WERI-Rb-1 (cell line): ENCODE results near the gene CCDC69.

ENCODE experiments used
- DNase-seq: peaks from one replicate; pipeline ENCODE4 v3.0.0-alpha.2; 2020
- H3K27ac ChIP-seq: fragments of 250-450 bp; sonication (Bioruptor Pico); 2 replicates; pipeline ENCODE4 v1.5.1; 2020; ENCODE audit warnings: mild to moderate bottlenecking, moderate library complexity
- H3K27me3 ChIP-seq: fragments of 250-450 bp; sonication (Bioruptor Pico); 2 replicates; pipeline ENCODE4 v1.5.1; 2021; ENCODE audit warnings: mild to moderate bottlenecking, low read depth, moderate library complexity; ENCODE audit not compliant: insufficient read depth, severe bottlenecking
- H3K36me3 ChIP-seq: fragments of 250-450 bp; sonication (Bioruptor Pico); 2 replicates; pipeline ENCODE4 v1.5.1; 2020; ENCODE audit warnings: mild to moderate bottlenecking, moderate library complexity
- H3K4me3 ChIP-seq: 2 replicates; pipeline ENCODE4 v1.5.1; 2011; ENCODE audit warnings: low read depth, mild to moderate bottlenecking, control low read depth, low read length
- H3K9me3 ChIP-seq: fragments of 250-450 bp; sonication (Bioruptor Pico); 2 replicates; pipeline ENCODE4 v1.5.1; 2021; ENCODE audit warnings: mild to moderate bottlenecking, moderate library complexity; ENCODE audit not compliant: severe bottlenecking
- TF ChIP-seq, protein P1 (sequence below): IDR thresholded peaks from 2 replicates; pipeline ENCODE4 v1.5.1; 2011; ENCODE audit warnings: low read depth, mild to moderate bottlenecking, control low read depth, inconsistent platforms, low read length

The CCDC69 gene

DNA sequence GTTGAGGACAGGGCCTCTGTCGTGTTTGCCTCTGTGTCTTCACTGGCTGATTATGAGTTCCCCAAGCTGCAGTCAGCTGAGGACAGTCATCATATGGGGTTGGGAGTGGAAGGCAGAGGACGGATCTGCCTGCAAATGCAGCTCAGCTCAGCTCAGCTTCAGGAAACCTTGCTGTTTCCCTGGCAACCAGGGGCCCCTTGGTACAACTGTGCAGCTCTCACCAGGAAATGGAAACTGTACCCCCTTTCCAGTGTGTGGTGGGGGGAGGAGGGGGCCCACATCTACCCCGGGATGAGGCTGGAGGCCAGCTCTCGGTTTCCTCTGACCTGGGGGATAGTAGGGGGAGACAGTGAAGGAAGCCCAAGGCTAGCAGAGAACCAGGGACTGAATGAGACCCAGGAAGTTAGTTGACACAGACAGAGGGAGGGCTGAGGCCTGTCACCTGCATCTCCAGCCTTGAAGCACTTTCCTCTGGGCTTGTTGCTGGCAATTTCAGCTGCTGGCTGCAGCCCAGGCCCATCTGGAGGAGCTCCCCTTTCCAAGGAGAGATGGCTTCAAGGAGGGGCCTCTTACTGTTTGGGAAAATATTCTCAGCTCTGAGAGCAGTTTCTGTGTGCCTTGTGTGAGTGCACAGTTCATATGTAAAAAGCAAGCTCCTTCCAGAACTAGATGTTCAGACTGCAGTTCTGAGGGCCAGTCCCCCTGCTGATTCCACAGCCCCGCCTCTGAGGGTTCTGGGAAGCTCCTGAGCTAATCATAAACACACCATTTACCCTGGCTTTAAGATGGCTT is 73.2 kb downstream of the CCDC69 start:
- peak overlapping the region; percentile 52 for H3K27ac ChIP-seq
- H3K4me3 ChIP-seq = no peak overlapping the region
- H3K36me3 ChIP-seq = no peaks in the 10 kb centered on the region; the same call in 1 of the 2 replicates
- H3K27me3 ChIP-seq = no peaks in the 10 kb centered on the region
- TF ChIP-seq, protein P1, sequence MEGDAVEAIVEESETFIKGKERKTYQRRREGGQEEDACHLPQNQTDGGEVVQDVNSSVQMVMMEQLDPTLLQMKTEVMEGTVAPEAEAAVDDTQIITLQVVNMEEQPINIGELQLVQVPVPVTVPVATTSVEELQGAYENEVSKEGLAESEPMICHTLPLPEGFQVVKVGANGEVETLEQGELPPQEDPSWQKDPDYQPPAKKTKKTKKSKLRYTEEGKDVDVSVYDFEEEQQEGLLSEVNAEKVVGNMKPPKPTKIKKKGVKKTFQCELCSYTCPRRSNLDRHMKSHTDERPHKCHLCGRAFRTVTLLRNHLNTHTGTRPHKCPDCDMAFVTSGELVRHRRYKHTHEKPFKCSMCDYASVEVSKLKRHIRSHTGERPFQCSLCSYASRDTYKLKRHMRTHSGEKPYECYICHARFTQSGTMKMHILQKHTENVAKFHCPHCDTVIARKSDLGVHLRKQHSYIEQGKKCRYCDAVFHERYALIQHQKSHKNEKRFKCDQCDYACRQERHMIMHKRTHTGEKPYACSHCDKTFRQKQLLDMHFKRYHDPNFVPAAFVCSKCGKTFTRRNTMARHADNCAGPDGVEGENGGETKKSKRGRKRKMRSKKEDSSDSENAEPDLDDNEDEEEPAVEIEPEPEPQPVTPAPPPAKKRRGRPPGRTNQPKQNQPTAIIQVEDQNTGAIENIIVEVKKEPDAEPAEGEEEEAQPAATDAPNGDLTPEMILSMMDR = no peak
- DNase-seq = peak; percentile 60
- H3K9me3 ChIP-seq = no peaks in the 10 kb centered on the region

DNA sequence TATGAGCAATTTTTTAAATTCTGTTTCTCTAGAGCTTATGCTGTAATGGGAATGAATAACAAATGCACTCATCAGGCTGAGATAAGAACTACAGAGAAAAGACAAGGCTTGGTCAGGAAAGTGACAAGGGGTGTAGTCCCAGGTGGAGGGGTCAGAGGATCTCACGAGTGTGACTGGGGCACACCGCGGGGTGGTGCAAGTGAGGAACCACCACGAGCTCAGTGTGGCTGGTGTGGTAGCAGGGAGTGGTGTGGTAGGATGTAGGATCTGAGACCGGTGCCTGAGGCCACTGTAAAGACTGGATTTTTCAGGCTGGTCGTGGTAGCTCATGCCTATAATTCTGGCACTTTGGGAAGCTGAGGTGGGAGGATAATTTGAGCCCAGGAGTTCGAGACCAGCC is 75.3 kb downstream of the CCDC69 start:
- DNase-seq = no peak
- TF ChIP-seq, protein P1 = no peak
- Histone ChIP-seq H3K4me3 (no peak overlapping the region), H3K27me3 (no peaks in the 10 kb centered on the region), H3K9me3 (no peaks in the 10 kb centered on the region), H3K36me3 (no peaks in the 10 kb centered on the region; the same call in 1 of the 2 replicates), H3K27ac (no peak overlapping the region)

DNA sequence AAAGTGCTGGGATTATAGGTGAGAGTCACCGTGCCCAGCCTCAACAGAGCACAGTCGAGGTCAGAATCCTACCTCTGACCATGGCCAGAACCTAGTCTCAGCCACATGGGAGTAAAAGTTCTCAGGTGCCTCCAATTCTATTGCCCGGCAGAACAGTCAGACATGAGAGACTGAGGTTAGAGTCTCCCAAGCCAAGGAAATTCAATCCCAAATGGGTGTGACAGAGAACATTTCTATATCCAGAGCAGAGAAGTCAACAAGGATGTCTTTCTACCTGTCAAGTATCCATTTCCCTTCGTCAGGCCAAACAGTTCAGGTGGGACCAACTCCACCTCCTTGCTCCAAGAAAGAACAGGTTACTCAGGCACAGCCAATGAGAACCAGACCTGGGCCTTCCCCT is 76.9 kb downstream of the CCDC69 start:
- Histone ChIP-seq H3K27ac (no peak overlapping the region), H3K36me3 (no peaks in the 10 kb centered on the region; the same call in 1 of the 2 replicates), H3K4me3 (no peak overlapping the region), H3K9me3 (no peaks in the 10 kb centered on the region), H3K27me3 (no peaks in the 10 kb centered on the region)
- DNase-seq = no peak
- TF ChIP-seq, protein P1 = no peak

DNA sequence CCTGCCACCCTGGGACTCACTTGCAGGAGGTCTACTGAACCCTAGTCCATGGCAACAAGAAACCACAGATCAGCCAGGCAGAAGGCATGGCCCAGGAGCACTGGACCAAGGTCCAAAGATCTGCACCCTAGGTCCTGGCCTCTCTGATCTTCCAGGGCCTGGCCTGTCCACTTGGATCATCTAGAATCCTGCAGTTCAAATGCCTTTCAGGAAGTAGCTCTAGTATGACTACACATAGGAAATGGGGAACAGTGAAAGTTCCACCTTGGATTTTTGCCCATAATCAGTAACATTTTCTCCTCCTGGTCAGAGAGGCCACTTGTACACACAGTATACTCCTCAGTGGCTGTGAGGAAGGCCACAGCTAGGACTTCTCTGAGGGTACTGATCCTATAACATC is 77.8 kb downstream of the CCDC69 start:
- Histone ChIP-seq H3K9me3 (no peaks in the 10 kb centered on the region), H3K4me3 (no peak overlapping the region), H3K27ac (no peak overlapping the region), H3K36me3 (no peaks in the 10 kb centered on the region; the same call in 1 of the 2 replicates), H3K27me3 (no peaks in the 10 kb centered on the region)
- no peak for DNase-seq
- TF ChIP-seq, protein P1 = no peak

DNA sequence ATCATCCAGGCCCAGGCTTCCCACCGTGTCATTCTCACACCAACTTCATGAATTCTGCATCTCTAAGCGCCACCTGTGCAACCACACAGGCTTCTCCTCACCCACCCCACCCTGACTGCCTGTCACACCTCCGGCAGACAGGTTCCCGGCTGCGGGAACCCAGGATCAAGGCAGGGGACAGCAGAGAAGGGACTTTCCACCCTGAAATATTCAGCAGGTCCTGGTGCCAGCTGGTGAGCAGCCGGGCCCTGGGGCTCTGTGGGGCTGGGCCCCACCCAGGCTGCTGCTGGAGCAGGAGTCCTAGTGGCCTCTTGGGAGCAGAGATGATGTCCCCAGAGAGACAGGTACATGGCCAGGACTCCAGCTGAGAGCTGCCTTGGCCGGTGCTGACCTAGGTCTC is 79.0 kb downstream of the CCDC69 start:
- H3K9me3 ChIP-seq = no peaks in the 10 kb centered on the region
- DNase-seq = no peak
- H3K27ac ChIP-seq = no peak overlapping the region
- TF ChIP-seq, protein P1 = no peak
- H3K36me3 ChIP-seq = no peaks in the 10 kb centered on the region; the same call in 1 of the 2 replicates
- no peaks in the 10 kb centered on the region for H3K27me3 ChIP-seq
- H3K4me3 ChIP-seq = no peak overlapping the region

DNA sequence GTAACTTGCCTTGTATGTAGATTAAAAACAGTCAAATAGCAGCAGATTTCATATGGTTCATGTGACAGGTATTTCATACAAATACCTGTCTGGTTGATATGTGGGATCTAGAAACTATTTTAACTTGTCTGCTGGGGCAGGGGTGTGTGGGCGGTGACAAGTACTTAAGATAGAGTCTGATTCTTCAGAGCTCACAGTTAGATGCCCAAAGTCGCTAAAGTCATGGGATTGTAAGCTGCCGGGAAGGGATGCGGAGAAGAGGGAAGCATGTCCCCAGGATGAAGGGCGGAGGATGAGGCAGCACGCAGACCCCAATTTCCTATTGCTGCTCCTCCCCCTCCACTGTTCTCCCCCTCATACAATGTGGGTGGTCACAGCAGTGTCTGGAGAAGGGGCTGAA is 79.6 kb downstream of the CCDC69 start:
- no peak overlapping the region for H3K4me3 ChIP-seq
- TF ChIP-seq, protein P1 = no peak
- no peaks in the 10 kb centered on the region; the same call in 1 of the 2 replicates for H3K36me3 ChIP-seq
- DNase-seq = no peak
- no peak overlapping the region for H3K27ac ChIP-seq
- no peaks in the 10 kb centered on the region for H3K27me3 ChIP-seq
- no peaks in the 10 kb centered on the region for H3K9me3 ChIP-seq
